ENCODE measurements around the gene FAM118A.

- TF ChIP-seq CTCF (IDR thresholded peaks at IDR 0.05; ENCODE audit: low read length) (no peak), EZH2 (IDR thresholded peaks at IDR 0.05; ENCODE audit: borderline replicate concordance, low read length) (no peak)
Observed at GRCh38 chr22:45262931-45263462, 46.7 kb upstream of the FAM118A start.
